GM21447 (cell line): ENCODE data around the gene TMEM175.
A peak's percentile ranks its signal among the peaks of the same experiment; 100 is the strongest.
"Not testable (repeated sequence)": the region's sequence is repeated elsewhere in the genome, so short reads cannot be mapped to it uniquely, and the experiment has no call there.

Source experiments
- ATAC-seq: cut with Tn5 transposase; IDR thresholded peaks from one replicate; pipeline ENCODE4 v1.9.1; 2021; ENCODE audit not compliant: unreplicated experiment

Gene TMEM175

DNA sequence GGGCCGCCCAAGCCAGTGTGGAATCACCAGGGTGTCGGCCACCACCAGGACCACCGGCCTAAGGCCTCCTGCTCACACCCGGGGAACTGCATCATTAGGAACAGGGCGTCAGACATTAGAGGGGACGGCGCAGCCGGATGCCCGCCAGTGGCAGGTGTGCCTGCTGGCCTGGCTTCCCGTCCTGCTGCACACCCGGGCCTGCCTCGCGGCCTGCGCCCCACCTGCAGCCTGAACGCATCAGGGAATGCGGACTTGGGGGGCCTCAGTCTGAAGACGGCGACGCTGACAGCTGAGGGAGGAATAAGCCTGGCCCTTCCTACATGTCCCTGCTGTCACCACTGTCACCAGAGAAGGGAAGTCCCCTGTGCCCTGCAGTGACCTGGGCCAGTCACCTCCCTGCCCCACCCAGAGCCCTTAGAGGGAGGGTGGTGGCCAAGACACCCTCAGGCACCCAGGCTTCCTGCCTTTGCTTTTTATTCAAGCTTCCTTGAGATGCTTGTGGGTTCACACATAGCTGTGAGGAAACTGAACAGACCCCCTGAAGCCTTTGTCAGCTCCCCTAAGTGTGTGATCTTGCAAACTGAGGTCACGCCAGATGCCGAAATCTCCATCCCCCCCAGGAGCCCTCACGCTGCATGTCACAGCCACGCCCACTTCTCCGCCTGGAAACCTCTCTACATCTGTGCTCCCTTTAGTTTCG lies 37.9 kb downstream of the TMEM175 start:
- no peak for ATAC-seq

DNA sequence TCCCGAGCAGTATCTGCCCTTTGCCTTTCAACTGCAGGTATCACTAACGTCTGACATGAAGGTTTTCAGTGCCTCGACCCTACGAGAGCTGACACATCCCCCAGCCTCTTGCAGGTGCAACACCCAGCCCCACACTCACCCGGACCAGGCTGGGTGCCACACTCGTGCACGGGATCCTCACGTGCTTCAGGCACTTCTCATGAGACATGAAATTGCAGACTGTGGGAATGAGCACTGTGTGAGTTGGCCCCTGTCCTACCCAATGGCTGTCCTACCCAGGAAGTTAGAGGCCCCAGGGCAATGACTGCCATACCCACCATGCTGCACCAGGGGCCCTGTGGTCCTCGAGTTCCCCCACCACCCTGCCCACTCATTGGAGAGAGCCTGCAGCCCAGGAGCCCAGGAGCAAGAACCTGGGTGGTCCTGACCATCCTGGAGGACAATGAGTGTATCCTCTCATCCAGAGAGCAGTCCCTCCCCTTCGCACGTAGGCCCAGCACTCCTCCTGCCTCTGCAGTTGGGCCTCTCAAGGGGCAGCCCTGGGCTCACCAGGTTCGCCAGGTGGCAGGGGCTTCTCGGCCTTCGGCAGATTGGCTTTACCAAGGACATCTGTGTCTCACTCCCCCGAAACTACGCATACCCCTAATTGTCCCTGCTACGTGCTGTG lies 38.7 kb downstream of the TMEM175 start:
- no peak for ATAC-seq

DNA sequence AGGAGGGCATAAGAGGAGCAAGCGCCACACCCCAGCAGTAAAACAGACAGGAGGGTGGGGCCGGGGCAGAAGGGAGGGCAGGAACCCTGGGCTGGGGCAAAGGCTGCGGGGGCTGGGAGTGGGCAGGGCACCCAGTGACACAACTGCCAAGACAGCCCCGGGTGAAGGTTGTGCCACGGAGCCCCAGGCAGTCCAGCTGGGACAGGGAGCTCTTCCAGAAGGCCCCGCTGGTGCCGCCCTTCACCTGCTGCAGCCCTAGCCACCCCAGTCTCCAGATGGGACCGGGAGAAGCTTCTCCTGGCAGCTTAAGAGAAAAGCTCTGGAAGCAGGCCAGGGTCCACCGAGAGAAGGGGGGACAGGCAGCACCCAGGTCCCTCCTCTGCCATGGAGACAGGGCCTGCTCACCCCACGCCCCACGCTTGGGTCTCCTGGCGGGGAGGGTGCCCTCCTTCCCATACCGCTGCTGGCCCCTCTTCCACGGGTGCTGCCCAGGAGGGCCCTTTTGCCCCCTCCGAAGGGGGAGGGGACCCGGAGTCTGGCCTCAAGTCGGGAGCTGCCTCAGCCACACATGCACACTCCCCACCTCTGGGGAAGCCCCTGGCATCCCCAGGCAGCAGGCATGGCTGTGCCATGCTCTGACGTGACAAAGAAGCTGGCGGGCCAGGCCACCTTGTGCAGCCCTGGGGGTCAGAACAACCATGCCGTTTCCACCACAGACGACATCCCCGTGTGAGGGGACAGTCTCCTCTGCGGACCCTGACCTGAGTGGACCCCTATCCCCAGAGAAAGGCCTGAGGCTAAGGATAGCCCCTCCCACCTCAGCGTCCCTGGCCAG lies 39.6 kb downstream of the TMEM175 start:
- ATAC-seq = no peak

DNA sequence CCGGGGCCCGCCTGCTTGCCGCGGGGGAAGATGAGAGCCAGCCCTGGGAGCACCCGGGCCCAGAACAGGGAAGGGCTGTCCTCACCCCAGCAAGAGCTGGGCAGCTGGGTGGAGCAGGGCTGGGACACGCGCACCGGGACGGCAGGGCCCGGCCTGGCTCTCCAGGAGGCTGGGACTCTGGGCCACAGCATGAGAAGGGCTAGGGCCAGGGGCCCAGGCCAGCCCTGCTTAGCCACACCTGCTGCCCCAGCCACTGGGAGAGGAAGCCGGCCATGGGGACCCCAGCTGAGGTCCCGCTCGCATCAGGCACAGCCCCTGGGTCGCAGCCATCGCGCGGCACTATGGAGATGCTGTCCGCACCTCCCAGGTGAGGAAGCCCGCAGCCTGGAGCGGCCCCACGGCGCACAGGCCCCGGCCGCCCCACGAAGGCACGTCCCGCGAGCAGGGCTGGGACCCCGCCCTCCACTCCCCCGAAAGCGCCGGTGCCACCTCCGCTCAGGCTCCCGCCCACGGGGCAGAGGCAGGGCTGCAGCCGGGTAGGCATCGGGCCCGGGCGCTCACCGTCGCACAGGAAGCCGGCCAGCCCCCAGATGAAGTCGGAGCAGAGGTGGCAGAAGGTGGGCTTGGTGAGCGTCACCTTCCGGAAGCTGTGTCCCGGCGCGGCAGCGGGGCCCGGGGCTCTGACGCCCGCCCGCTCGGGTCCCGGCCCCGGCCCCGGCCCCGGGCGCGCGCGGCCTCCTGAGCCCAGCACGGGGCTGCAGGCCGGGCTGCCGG lies 40.6 kb downstream of the TMEM175 start:
- ATAC-seq = peak; percentile 36

DNA sequence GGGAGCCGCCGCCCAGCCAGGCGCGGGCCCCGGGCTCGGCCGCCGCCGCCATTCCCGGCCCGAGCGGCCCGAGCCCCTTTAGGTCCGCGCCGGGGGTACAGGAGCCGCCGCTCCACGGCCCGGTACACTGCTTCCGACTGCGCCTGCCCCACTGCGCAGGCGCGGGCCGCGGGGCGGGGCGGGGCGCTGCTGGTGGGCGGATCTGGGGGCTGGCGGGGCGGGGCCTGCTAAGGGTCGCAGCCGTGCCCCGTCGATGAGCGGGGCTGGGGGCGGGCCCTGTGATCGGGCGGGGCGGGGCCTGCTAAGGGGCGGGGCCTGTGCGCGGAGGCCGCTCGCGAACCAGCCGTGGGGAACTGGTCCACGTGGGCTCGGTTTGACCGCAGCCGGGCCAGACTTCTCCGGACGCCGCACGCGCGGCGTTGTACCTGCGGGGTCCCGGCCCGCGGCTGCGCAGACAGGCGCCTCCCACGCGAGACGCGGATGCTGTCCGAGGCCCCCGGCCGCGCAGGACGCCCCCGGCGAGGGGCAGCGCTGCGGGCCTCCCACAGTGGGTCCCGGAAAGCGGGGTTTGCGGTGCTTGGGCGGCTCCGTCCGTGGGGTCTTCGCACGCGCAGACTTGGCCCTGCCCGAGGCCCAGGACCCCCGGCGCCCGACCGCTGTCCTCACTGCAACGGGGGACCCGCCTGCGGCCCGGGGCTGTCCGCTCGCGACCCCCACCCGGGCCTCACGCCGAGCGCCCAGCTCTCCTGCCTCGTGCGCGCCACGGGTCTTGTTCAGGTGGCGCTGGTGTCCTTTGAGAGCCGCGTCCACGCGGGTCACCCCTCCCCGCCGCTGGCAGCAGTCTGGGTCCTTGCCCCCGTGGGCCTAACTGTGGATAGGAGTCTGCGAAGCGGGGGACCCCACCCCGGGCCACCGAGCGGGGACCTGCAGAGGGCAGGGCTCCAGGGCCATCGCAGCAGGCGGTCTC lies 41.5 kb downstream of the TMEM175 start, which contains the start of gene DGKQ:
Gene DGKQ (minus strand): TSS at position 139 of the 967 bp plus-strand sequence. CDS start 87 bp downstream, at position 52.
- ATAC-seq = peak; percentile 59

DNA sequence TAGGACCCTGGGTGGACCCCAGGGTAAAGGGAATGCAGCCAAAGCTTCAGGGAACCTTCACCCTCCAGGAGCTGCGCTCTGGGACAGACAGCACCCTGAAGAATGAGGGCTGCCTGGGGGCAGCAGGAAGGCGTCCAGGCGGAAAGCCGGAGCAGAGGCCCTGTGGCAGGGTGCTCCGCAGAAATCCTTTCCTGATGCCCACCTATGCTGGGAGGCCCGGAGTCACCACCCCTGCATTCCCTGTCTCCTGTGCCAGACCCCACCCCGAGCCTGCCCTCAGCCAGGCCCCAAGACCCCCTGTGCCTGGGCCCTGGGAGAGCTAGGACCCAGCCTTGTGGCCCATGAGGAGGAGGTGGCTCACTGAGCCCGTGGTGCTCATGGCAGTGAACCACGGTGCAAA lies 42.4 kb downstream of the TMEM175 start:
- ATAC-seq = no peak

DNA sequence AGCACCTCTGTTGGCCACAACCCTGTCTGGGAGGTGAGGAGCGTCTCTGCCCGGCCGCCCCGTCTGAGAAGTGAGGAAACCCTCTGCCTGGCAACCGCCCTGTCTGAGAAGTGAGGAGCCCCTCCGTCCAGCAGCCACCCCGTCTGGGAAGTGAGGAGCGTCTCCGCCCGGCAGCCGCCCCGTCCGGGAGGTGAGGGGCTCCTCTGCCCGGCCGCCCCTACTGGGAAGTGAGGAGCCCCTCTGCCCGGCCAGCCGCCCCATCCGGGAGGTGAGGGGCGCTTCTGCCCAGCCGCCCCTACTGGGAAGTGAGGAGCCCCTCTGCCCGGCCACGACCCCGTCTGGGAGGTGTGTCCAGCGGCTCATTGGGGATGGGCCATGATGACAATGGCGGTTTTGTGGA lies 43.8 kb downstream of the TMEM175 start:
- not testable (repeated sequence) for ATAC-seq

DNA sequence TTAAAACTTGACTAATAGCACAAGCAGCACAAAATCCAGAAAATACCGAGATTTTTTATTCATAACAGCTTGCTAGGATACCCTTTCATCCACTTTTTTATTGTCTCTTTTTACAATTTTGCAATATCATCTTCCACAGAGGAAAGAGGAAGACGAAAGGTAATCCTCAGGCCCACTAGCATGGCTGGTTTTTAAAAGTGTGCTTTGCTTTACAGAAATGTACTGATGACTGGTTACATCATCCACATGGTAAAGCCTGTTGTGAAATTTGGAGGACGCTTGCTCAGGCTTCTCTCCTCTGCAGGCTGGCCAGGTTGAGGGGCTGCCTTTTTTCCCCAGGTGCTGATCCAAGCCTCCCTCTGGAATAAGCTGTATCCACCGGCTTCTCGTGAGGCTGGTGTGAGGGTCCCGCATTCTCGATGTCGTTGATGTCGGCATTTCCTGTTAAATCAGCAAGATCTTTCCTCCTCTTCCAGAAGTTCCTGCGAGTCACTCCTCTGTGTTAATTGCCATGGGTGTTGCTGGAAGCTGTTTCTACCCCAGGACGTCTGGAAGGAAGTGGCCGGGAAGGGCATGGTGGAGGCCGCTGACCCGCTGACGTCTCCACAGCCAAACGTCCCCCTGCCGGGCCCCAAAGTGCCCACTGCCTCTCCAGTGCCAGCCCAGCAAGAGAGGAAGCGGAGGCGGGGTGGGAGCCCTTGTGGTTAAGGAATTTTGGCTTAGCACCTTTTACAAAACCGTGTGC lies 46.9 kb downstream of the TMEM175 start:
- no peak for ATAC-seq

DNA sequence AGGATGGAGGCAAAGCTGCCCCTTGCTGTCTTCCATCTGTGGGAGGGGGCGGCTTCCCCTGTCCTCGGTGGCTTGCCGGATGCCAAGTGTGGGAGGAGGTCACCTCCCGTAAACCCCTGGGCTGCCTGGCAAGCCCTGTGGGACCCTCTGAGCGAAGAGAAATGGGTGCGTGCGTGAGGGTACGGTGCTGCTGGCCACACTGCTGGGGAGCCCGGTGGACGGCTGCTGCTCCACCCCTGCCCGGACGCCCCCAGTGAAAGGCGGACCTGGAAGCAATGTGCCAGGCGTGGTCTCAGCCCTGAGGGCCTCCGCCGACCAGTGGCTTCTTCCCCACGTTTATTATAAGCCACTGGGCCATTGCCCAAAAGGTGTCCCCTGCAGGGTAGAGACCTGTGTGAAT lies 50.0 kb downstream of the TMEM175 start:
- no peak for ATAC-seq

DNA sequence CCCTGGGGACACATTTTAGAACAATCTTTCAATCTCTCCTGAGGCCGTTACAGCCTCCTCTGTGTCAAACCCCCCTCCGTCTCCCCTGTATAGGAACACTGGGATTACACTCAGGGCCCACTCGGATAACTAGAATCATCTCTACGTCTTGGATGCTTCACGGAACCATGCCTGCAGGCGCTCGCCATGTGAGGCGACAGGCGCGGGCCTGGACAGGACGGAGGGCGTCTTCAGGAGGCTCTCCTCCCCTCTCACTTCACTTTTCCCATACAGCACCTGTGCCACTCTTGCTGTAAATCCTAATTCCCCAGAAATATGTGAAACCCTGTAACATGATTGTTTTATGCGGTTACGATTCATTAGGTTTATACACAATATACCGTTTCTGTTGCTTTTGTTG lies 50.6 kb downstream of the TMEM175 start:
- ATAC-seq = no peak

DNA sequence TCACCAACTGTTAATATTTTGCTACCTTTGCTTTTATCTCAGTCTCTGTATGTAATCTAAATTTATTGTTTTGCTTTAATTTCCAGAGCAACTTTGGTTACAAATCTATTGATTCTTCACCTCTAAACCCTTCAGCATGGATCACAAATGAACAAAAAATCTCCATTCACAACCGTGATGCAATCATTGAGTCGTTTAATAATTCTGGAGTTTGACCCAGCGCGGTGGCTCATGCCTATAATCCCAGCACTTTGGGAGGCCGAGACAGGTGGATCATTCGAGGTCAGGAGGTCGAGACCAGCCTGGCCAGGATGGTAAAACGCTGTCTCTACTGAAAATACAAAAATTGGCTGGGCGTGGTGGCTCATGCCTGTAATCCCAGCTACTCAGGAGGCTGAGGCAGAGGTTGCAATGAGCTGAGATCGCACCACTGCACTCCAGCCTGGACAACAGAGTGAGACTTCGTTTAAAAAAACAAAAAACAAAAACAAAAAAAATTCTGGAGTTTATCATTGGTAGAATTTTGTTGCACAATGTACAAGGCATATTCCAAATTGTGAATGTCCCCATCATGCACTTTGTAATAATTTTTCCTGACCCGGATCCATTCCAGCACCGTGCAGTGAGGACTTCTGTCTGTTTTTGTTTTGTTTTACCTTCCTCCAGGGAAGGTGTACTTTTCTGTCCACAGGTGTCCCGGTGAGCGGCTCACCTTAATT lies 52.2 kb downstream of the TMEM175 start:
- no peak for ATAC-seq

DNA sequence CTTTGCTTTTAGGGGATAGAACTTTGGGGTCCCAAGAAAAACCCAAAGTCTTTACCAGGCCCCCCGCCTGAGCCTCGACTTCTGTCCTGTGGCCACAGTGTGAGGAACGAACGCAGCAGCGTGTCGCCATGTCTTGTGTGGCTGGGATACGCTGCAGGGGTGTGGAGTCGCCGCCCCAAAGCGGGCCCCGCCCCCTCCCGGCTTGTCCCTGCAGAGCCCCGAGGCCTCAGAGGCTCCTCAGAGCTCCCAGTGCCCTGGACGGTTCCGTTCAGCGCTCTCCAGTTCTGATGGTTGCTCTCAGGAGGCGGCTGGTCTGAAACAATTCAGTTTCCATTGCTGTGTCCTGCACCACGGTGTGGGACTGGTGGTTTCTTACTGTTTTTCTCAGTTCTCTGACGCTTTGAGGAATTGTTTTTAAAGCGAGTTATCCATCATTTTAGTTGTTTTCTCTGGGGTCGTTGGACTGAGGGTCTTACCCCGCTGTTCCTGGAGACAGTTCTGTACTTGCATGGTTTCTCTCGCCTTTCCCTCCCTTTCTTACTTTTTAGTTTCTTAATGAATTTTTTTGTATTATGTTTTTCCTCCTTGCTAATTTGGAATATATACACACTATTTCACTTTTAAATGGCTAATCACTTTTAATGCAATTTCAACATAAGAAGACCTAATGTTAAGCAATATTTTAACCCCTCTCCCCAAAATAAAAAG lies 53.0 kb downstream of the TMEM175 start:
- ATAC-seq = no peak

DNA sequence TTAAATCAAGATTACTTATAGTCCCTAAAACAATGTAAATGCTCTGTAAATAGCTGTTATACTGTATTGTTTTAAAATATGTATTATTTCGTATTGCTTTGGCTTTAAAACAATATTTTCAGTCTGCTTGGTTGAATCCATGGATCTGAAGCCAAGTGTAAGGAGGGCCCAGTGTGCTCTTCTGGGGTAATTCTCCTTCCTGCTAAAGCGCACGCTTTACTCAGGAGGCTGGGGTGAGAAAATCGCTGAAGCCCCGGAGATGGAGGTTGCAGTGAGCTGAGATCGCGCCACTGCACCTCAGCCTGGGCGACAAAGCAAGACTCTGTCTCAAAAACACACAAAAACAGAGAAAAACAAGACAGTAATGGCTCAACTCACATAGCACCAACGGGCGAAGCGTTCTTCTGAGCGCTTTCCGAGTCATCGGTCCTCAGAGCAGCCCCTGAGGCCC lies 54.2 kb downstream of the TMEM175 start:
- peak; percentile 17 for ATAC-seq

DNA sequence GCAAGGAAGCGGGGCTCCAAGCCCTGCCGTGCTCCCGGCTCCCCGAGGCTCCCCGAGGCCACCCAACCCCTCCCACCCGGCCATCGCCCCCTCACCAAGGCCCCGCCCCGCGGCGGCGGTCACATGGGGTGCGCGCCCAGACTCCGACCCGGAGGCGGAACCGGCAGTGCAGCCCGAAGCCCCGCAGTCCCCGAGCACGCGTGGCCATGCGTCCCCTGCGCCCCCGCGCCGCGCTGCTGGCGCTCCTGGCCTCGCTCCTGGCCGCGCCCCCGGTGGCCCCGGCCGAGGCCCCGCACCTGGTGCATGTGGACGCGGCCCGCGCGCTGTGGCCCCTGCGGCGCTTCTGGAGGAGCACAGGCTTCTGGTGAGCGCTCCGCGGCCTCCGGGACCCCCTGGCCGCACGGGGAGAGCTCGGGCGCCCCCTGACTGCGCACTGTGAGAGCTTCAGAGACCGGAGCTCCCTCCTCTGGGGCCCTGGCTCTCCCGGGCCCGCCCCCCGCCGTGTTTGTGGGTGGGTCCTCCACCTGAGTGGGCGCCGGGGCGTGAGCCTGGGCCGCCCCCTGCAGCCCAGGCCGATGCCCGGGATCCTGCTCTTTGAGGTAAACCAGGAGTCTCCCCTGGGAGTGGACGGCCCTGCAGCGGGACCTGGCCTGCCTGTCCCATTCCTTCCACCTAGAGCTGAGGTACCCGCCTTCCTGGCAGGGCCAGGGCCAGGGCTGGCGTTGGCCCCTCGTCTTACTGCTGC lies 54.8 kb downstream of the TMEM175 start, which contains the start of gene IDUA:
Gene IDUA (plus strand): TSS at position 166 of the 745 bp plus-strand sequence. CDS start 41 bp downstream, at position 207.
- peak; percentile 74 for ATAC-seq

DNA sequence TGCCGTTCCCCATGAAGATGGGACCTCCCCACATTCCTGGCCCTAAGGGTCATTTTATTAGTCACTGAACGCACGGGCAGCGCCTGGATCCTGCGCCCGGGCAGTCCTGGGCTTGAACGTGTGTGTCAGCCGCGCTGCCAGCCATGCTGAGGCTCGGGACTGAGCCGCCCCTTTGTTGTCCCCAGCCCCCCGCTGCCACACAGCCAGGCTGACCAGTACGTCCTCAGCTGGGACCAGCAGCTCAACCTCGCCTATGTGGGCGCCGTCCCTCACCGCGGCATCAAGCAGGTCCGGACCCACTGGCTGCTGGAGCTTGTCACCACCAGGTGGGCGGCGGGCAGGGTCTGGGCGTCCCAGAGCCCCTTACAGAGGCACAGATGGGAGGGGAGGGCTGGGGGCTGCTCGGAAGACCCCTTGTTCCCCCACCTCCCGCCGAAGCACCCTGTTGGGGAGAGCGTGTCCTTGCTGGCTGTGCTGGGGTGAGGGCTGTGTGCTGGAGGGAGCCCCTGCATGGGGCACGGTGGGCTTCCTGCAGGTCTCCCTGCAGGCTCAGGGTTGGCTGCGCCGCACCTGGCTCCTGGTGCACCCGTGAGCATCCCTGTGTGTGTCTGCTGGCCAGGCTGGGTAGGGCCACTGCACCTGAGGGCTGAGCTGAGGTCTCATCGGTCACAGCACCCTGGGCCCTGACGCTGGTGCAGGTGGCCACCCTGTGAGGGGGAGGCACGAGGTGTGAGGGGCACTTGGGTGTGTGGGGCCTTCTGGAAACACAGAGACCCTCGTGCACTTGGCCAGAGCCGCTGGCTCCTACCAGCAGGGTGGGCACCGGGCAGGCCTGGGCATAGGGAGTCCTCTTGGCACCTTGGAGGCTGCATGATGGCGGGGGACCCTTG lies 55.6 kb downstream of the TMEM175 start:
- no peak for ATAC-seq
